GM19324 (cell line): ENCODE data around the gene ANXA8.
"Not testable (repeated sequence)": the region's sequence is repeated elsewhere in the genome, so short reads cannot be mapped to it uniquely, and the experiment has no call there.

Source experiments
- ATAC-seq: cut with Tn5 transposase; IDR thresholded peaks from one replicate; pipeline ENCODE4 v1.9.1; 2021; ENCODE audit warnings: mild to moderate bottlenecking, moderate library complexity; ENCODE audit not compliant: unreplicated experiment, low FRiP score

The ANXA8 gene

DNA sequence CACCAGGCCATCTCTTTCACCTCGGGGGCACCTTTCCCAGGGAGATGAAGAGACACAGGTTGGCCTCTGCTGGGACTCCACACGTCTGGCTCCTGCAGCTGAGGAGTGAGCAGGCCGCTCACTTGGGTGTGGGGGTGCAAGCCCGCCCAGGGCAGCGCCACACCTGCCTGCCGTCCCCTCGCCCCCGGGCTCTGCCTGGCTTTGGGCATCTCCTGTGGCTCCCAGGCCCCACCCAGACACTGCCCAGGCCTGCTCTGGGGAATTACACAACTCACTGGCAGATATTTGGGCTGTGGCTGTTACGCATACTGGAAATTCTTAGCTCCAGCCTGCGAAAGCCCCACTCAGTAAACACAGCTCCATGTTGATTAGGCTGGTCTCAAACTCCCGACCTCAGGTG, at the start of gene ANXA8:
Gene ANXA8, minus strand, starts transcription at position 193 of the 400 bp plus-strand sequence. Its CDS starts 182 bp downstream, at position 11.
- not testable (repeated sequence) for ATAC-seq

DNA sequence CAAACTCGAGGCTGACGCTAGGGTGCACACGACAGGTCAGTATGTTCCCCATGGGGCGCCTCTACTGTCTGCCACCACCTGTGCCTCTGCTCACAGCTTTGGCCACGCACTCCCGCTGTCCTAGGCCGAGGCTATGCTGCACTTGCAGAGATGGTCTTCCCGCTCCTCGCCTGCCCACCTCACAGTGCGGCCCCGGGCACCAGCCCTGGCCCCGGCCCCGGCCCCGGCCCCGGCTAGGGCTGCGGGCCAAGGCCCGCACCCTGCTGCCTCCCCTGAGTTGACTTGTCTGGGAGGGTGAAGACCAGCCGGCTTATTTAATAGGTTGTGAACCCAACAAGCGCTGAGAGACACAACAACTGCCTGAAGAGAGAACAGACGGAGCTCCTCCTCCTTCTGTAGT, 39.6 kb upstream of the ANXA8 start, which contains the start of gene AGAP9:
Gene AGAP9, minus strand, starts transcription at position 164 of the 400 bp plus-strand sequence. Its CDS starts 112 bp downstream, at position 52.
- ATAC-seq, result not testable (repeated sequence)

- not testable (repeated sequence) for ATAC-seq
Observed at GRCh38 chr10:47502313-47502712, 18.4 kb upstream of the ANXA8 start.

DNA sequence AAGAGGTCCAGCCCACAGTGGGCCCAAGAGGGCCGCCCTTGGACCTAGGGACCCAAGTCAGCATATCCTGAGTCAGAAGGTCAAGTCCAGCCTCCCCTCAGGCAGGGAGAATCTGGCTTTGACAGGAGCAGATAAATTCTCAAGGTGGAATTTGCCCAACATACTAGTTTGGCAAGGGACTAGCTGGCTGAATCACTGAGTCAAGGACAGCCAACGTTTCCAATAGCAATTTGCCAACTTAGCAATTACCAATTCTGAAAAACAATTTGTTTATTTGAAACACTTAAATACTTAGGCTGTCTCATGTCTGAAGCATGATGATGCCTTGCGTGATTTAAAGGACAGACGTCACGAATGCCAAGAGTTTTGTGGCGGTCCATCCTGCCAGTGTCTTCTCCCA, 10.3 kb upstream of the ANXA8 start:
- ATAC-seq, result not testable (repeated sequence)

- ATAC-seq, result not testable (repeated sequence)
Observed at GRCh38 chr10:47491600-47491999, 7.7 kb upstream of the ANXA8 start, which contains the start of gene FAM25G. Gene FAM25G, minus strand, starts transcription at chr10:47491700. Its CDS starts 26 bp downstream, at chr10:47491674.

DNA sequence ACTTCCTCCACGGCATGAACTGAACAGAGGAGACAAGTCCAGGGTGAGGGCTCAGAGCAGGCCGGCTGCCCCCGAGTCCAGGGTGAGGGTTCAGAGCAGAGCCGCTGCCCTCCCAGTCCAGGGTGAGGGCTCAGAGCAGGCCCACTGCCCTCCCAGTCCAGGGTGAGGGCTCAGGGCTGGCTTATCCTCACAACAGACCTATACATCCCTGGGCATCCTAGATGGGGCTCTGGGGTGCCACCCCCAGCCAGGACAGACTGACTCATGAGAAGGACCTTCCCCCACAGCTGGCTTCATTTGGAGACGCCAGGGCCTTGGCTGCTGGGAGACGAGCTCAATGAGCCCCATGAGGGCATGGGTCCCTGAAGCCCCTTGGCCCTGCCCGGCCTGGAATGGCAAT, 5.7 kb upstream of the ANXA8 start:
- not testable (repeated sequence) for ATAC-seq

- not testable (repeated sequence) for ATAC-seq
Observed at GRCh38 chr10:47485943-47486342, 2.0 kb upstream of the ANXA8 start.

- not testable (repeated sequence) for ATAC-seq
Observed at GRCh38 chr10:47484786-47485185, 871 bp upstream of the ANXA8 start.

DNA sequence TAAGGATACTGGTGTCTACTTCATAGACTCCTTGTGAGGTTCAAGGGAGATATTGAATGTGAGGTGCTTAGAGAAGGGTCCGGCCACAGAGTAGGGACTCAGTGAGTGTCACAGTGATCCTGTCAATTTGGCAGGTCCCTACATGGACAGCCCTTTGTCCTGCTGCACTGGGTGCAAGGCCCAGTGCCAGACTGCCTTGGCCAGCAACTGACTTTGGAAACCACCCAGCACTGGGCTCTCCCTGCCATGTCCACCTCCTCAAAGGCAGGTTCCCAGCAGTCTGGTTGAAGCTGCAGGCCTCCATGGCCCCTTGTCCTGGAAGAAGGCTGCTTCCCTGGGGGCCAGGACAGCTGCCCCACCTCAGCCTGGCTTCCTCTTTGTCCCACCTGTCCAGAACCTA, 1.5 kb downstream of the ANXA8 start:
- ATAC-seq, result not testable (repeated sequence)

DNA sequence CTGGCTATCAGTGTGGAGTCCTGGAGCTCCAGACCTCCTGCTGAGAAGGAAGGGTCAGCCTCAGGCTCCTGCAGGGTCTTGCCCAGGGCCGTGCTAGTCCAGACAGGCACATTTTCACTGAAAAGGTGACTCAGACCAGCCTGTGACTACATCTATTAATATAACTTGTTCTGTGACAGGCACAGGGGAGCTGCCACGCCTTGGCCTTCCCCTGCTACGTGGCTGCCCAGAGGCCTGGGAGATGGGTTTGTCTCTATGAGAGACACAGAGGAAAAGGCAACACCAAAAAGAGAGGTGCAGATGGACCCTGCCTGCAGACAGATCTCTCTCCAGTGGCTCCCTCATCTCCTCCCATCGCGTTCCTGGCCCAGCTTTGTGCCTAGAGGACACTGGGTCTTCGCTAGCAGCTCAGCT, 2.1 kb downstream of the ANXA8 start:
- ATAC-seq, result not testable (repeated sequence)

- not testable (repeated sequence) for ATAC-seq
Observed at GRCh38 chr10:47481182-47481766, 2.6 kb downstream of the ANXA8 start.

DNA sequence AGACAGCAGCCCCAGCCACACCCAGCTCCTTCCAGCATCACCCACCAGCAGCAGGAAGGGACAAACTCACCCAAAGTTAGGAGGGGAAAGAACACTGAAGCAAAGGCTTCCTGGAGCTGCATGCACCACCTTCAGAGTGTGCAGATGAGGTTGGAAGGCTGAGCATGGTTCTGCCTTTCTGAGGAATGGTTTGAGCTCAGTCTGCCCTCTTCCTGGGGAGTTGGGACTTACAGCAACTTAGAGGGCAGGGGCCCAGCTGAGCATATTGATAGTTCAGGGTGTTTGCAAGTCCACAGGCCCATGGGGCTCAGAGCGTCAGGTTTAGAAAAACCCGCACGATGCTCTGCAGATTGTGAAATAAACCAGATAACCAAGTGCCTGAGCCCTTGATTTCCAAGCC, 3.8 kb downstream of the ANXA8 start:
- not testable (repeated sequence) for ATAC-seq

GRCh38 chr10:47478114-47478513, 5.8 kb downstream of the ANXA8 start:
- not testable (repeated sequence) for ATAC-seq

- not testable (repeated sequence) for ATAC-seq
Observed at GRCh38 chr10:47477078-47477477, 6.8 kb downstream of the ANXA8 start.

- not testable (repeated sequence) for ATAC-seq
Observed at GRCh38 chr10:47475101-47475500, 8.8 kb downstream of the ANXA8 start.

DNA sequence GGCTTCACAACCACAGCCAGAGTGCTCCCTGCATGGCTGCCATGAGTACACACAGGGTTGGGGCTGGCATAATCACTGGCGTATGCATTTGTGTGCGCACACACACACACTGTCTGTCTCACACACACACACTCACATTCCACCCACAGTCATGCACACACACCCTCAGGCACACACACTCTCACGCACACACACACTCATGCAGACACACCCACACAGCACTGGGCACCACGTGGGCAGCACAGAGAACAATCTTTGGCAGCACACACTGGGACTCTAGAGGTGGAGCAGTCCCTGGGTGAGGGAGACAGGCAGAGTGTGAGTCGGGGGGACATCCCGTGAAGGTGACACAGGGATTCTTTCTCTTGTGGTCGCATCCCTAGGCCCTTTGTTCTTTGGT, 10.4 kb downstream of the ANXA8 start:
- not testable (repeated sequence) for ATAC-seq

GRCh38 chr10:47472647-47473046, 11.3 kb downstream of the ANXA8 start:
- not testable (repeated sequence) for ATAC-seq

- not testable (repeated sequence) for ATAC-seq
Observed at GRCh38 chr10:47472072-47472471, 11.8 kb downstream of the ANXA8 start.

DNA sequence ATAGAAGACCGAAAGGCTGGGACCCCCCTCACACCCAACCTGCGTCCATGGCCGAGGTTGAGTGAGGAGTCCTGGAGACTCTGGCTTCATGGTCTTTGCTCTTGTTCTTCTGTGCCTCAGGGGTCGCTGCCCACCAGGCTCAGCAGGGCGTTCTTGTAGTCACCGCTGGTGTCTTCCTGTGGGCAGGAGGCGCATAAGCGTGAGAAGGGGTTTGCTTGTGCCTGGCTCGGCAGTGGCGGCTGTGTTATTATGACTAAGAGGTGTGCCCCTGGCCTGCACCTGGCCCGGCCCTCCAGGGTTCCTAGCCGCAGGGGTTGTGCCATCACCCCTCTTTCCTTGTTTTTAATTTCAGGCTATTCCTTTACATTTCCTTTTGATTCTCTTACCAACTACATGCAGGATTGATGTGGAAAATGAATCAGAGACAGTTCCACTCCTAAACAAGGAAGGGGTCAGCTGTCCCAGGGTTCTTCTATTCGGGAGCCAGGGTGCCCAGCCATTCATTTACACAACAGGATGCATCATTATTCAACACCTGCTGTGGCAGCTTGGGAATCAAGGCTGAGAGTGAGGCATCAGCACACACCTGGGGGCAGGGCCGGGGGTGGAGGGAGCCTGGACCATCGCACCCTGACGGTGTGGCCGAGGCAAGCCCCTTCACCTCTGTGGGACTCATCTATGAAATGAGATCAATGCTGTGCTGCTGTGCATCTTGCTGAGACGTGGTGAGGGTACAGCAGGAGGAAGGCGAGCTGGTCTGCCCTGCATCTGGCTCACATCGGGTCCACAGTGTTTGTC, 15.0 kb downstream of the ANXA8 start:
- not testable (repeated sequence) for ATAC-seq

DNA sequence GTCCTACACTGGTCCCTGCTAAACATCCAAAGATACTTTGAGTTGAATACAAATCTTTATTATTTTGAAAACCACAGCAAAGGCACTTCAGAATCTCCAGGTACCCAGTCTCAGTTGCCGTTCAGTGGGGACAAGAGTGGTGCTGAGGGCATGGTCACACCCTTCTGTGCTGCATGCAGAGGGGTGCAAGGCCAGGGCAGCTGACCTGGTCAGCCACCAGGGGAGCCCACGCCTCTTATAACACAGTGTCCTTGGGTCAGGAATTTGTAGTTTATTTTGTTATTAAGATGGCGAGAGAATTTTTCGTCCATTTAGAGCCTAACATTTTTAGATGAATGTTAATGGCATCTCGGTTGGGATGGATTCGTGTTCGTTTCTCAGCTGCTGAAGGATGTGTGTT, 16.0 kb downstream of the ANXA8 start:
- ATAC-seq, result not testable (repeated sequence)

GRCh38 chr10:47467458-47467857, 16.5 kb downstream of the ANXA8 start:
- not testable (repeated sequence) for ATAC-seq
